Heart left ventricle (tissue), 16 donors: ENCODE data around the gene TRIM66. TPM values are rescaled to one million over a fixed set of nuclear protein-coding genes. Genes with fewer than 3 reads are reported as not detected.

Experiments
- ATAC-seq, 4 donors: fragments of 200-7000 bp; cut with Tn5 transposase; one replicate each; pipeline ENCODE4 v1.9.1; 2020 to 2022; ENCODE audit warnings: moderate library complexity in 4 of 4, mild to moderate bottlenecking in 3 of 4, moderate number of reproducible peaks in 1 of 4
- DNase-seq, 5 donors: peaks; one replicate each; pipeline ENCODE4 v3.0.0-alpha.2; 2020
- H3K27ac ChIP-seq, 12 donors: fragments of 200-600 bp; sonication (generic) in 4 of 12; one replicate each; pipeline versions ENCODE4 v1.5.0 to v1.8.0; 2016 to 2022; ENCODE audit warnings: mild to moderate bottlenecking in 2 of 12
- H3K27me3 ChIP-seq, 9 donors: fragments of 200-600 bp; sonication (generic) in 2 of 9; one replicate each; pipeline versions ENCODE4 v1.5.1 to v1.8.0; 2016 to 2022; ENCODE audit warnings: mild to moderate bottlenecking in 3 of 9
- H3K36me3 ChIP-seq, 9 donors: fragments of 200-600 bp; sonication (generic) in 2 of 9; one replicate each; pipeline versions ENCODE4 v1.5.0 to v1.8.0; 2018 to 2022; ENCODE audit warnings: mild to moderate bottlenecking in 2 of 9
- H3K4me1 ChIP-seq, 12 donors: fragments of 200-600 bp; sonication (generic) in 4 of 12; one replicate each; pipeline versions ENCODE4 v1.5.0 to v1.8.0; 2016 to 2022; ENCODE audit warnings: mild to moderate bottlenecking in 3 of 12
- H3K4me3 ChIP-seq, 12 donors: fragments of 200-600 bp; sonication (generic) in 4 of 12; one replicate each; pipeline versions ENCODE4 v1.5.0 to v1.8.0; 2017 to 2022; ENCODE audit warnings: mild to moderate bottlenecking in 9 of 12, moderate library complexity in 4 of 12
- H3K9me3 ChIP-seq, 12 donors: fragments of 200-600 bp; sonication (generic) in 4 of 12; one replicate each; pipeline versions ENCODE4 v1.5.0 to v1.8.0; 2016 to 2022; ENCODE audit warnings: mild to moderate bottlenecking in 1 of 12
- POLR2A ChIP-seq, 2 donors: fragments of 450-650 bp; IDR thresholded peaks; one replicate each; pipeline ENCODE4 v1.6.1; 2017; ENCODE audit warnings: antibody characterized with exemption in 2 of 2, mild to moderate bottlenecking in 2 of 2, moderate library complexity in 2 of 2
- WGBS, 4 donors: extraction: QIAGEN DNeasy Blood & Tissue Kit in 2 of 4; methylation state at CpG; one replicate each; pipeline versions ENCODE4 v1.1.5 to v1.1.7; 2013 to 2018; 5-methylcytosine and 5-hydroxymethylcytosine counted together
- intact Hi-C, 10 donors: fragments of 100-400 bp; cut with DNase I; formaldehyde crosslinking; loops; one replicate each; pipeline versions ENCODE4 v1.11.1 to v1.14.2; 2022
- polyA plus RNA-seq, 2 donors: library from polyadenylated mRNA; stranded (reverse); fragments of 200-250 nt; gene quantifications; one replicate each; pipeline ENCODE4 v1.2.3, GENCODE V29; 2013
- total RNA-seq, 9 donors: library from RNA; depleted of rRNA in 2 of 9; stranded (reverse); fragments of >200 nt in 2 of 9; fragmentation: NEBNext Ultra II Directional in 3 of 9; extraction: Animal tissue kit (Norgen Biotek cat#: 25700) in 3 of 9; gene quantifications; one replicate each; pipeline versions ENCODE4 v1.1.0 to v1.2.4, GENCODE V29; 2016 to 2023
- TF ChIP-seq, protein P1 (sequence below), 12 donors: fragments of 200-600 bp; sonication (generic) in 4 of 12; IDR thresholded peaks; one replicate each; pipeline versions ENCODE4 v1.5.0 to v1.8.0; 2018 to 2022; ENCODE audit warnings: antibody characterized with exemption in 12 of 12, mild to moderate bottlenecking in 5 of 12
- donor health status: ischemic (EF 13 %, LVEDD 7.1; RV severe dilation, severe dysfunction).
- donor health status: healthy with polysubstance abuse.
- donor health status: DM: no; HTN: yes; CAD: no.
- donor health status: DM: no; HTN: no; CAD: no.
- donor health status: ischemic (EF 25% LVEDD 6.9; RV normal size, moderate dysfunction).
- donor health status: ischemic (EF 25% LVEDD 5.7; RV mildly dilated, moderate dysfunction).
- donor health status: healthy.
- donor health status: DM: yes; HTN: yes; CAD: no.
- donor health status: ischemic (EF 35%, LVEDD 5.7; RV mildly dilated, moderate dysfunction).
- donor health status: nonischemic (EF 11% LVEDD 7.7; RV severe dilation, severe dysfunction).
- donor health status: DM: yes; HTN: yes; CAD: no.
- donor health status: PGD.
- donor health status: ischemic (EF 29% LVEDD 5.4; RV normal size, mild dysfunction).
- donor health status: nonischemic (EF 23%, LVEDD 6.1; RV moderate dilation, normal function).

TRIM66 gene
- total and polyA plus RNA-seq, 11 donors = 0.71 to 10.1 (median 3.8) TPM

- Histone ChIP-seq H3K4me3 (no peak overlapping the region), H3K27ac (no peak overlapping the region), H3K4me1 (peaks cover 0 to 10% (median 1%) of the 10 kb centered on the region in 12 donors), H3K36me3 (no peaks in the 10 kb centered on the region), H3K9me3 (no peaks in the 10 kb centered on the region), H3K27me3 (no peaks in the 10 kb centered on the region)
- intact Hi-C loops = no loop called here
- no peak for DNase-seq
- WGBS, 4 donors = 81 to 93% (median 89%) methylated on average over 1 of the region's 1 CpG
- TF ChIP-seq, protein P1, sequence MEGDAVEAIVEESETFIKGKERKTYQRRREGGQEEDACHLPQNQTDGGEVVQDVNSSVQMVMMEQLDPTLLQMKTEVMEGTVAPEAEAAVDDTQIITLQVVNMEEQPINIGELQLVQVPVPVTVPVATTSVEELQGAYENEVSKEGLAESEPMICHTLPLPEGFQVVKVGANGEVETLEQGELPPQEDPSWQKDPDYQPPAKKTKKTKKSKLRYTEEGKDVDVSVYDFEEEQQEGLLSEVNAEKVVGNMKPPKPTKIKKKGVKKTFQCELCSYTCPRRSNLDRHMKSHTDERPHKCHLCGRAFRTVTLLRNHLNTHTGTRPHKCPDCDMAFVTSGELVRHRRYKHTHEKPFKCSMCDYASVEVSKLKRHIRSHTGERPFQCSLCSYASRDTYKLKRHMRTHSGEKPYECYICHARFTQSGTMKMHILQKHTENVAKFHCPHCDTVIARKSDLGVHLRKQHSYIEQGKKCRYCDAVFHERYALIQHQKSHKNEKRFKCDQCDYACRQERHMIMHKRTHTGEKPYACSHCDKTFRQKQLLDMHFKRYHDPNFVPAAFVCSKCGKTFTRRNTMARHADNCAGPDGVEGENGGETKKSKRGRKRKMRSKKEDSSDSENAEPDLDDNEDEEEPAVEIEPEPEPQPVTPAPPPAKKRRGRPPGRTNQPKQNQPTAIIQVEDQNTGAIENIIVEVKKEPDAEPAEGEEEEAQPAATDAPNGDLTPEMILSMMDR (IDR thresholded peaks at IDR 0.05) = no peak
- TF ChIP-seq POLR2A (IDR thresholded peaks at IDR 0.05) = no peak
- ATAC-seq = no peak
These were observed 76.4 kb downstream of the TRIM66 start for GRCh38 chr11:8605971-8606563.

DNA sequence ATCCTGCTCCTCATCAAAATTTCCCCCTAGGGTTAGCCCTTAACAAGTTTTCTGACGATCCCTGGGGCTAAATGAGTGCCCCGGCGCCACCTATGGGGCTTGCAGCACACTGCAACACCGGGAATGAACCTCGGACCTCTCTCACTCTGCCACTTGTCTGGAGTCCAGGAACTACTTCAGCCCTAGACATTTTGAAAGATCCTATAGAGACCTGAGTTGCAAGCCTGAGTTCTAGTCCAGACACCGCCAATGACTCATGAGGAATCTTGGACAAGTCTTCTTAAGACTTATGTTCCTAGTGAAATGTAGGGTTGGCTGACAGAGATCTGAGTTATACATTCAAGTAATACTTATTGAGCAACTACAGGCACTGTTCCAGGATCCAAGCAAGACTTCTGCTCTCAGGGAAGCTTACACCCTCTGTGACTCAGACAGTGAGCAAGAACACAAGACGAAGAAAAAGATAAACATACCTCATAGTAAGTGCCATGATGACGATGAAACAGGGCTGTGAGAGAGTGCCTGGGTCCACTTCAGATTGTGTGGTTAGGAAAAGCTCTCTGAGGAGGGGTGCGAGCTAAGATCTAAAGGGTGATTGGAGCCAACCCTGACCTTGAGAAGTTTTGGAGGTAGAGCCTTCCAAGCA, 78.3 kb downstream of the TRIM66 start:
- no peaks in the 10 kb centered on the region for H3K36me3 ChIP-seq
- peaks cover 0 to 9% (median 1%) of the 10 kb centered on the region in 12 donors for H3K4me1 ChIP-seq
- DNase-seq (peak in 2 of 5 donors; percentile 51 to 53), ATAC-seq (peak; percentile 28 to 90 (median 56))
- H3K9me3 ChIP-seq = no peaks in the 10 kb centered on the region
- 23 to 32% (median 29%) methylated on average over 9 of the region's 9 CpGs for WGBS, 4 donors
- no peak overlapping the region for H3K4me3 ChIP-seq
- intact Hi-C loops = no loop called here
- no peaks in the 10 kb centered on the region for H3K27me3 ChIP-seq
- peak overlapping the region in 1 of 12 donors; percentile 27 for H3K27ac ChIP-seq
- TF ChIP-seq, protein P1 (IDR thresholded peaks at IDR 0.05) = peak; percentile 39 to 71 (median 60)
- no peak for TF ChIP-seq POLR2A (IDR thresholded peaks at IDR 0.05)

DNA sequence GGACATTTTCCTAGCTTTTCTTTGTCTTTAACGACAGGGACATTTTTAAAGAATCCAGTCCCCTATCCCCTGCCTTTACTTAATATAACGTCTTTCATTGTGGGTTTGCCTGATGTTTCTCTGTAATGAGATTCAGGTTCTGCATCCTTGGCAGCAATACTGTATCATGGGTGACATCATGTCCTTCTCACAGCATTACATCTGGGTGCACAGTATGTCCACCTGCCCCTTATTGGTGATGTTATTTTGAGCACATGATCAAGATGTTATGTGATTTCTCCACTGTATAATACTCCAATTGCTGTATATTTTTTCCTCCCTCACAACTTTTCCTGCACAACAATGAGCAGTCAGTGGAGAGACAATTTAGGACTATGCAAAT, 78.8 kb downstream of the TRIM66 start:
- Histone ChIP-seq H3K4me3 (no peak overlapping the region), H3K27ac (no peak overlapping the region), H3K36me3 (no peaks in the 10 kb centered on the region), H3K27me3 (no peaks in the 10 kb centered on the region), H3K9me3 (no peaks in the 10 kb centered on the region), H3K4me1 (peaks cover 0 to 4% (median under 1%) of the 10 kb centered on the region in 12 donors)
- no peak for ATAC-seq
- no peak for TF ChIP-seq POLR2A (IDR thresholded peaks at IDR 0.05)
- TF ChIP-seq, protein P1 (IDR thresholded peaks at IDR 0.05) = no peak
- intact Hi-C loops = no loop called here
- DNase-seq = no peak
- 74 to 76% (median 74%) methylated on average over 2 of the region's 2 CpGs for WGBS, 4 donors

DNA sequence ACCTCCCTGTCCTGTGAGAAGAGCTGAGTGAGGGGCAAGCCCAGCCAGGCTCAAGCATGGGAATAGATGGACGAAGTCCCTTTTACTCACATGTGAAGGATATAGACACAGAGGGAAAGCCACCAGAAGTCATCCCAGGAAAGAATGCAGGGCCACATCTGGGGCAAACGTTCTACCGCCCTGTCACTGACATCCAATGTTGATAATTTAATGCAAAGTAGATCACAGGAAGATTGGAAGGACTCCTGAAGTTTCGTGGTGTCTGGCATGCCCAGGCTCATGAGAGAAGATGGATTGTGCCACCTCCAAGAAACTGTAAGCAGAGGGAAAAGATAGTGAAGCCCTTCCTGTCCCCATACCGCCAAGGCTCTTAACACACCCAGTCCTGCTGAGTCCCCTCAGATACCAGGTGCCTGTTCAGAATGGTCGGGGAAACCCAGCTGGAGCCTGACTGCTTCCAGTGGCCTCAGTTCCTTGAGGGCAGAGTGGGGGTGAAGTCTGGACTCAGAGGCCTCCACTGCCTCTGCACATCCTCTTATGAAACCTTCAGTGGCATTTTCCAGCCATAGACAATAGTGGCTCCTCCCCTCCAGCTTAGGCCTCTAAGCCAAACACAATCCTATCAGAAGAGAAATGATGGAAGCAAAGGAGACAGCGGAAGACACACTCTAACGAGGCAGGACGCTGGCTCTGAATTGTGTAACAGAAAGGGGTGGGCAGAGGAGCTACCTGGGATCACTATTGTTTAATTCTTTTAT, 80.9 kb downstream of the TRIM66 start:
- no peak for ATAC-seq
- 76 to 82% (median 79%) methylated on average over 9 of the region's 9 CpGs for WGBS, 4 donors
- intact Hi-C loops = no loop called here
- no peaks in the 10 kb centered on the region for H3K36me3 ChIP-seq
- DNase-seq = no peak
- no peaks in the 10 kb centered on the region for H3K27me3 ChIP-seq
- no peak overlapping the region for H3K27ac ChIP-seq
- TF ChIP-seq, protein P1 (IDR thresholded peaks at IDR 0.05) = no peak
- H3K4me1 ChIP-seq = peaks cover 0 to 4% (median 0%) of the 10 kb centered on the region in 12 donors
- H3K4me3 ChIP-seq = no peak overlapping the region
- no peaks in the 10 kb centered on the region for H3K9me3 ChIP-seq
